HepG2 (cell line): ENCODE data around the gene AGRN.
"Not testable (repeated sequence)": the region's sequence is repeated elsewhere in the genome, so short reads cannot be mapped to it uniquely, and the experiment has no call there.

Experiments used
- ARNT ChIP-seq: fragments of 450-650 bp; IDR thresholded peaks from 2 replicates; pipeline ENCODE4 v1.6.1; 2017
- HDAC2 ChIP-seq: sonication (generic); formaldehyde crosslinking; IDR thresholded peaks from 2 replicates; pipeline ENCODE4 v1.4.0; 2020; ENCODE audit warnings: missing genetic modification reagents
- IRF2 ChIP-seq: IDR thresholded peaks from 2 replicates; pipeline ENCODE4 v1.6.1; 2018; ENCODE audit warnings: missing genetic modification reagents, missing compliant biosample characterization
- RXRA ChIP-seq: sonication (generic); formaldehyde crosslinking; IDR thresholded peaks from 2 replicates; pipeline ENCODE4 v1.5.1; 2020; ENCODE audit warnings: missing genetic modification reagents
- SP2 ChIP-seq: sonication (generic); formaldehyde crosslinking; IDR thresholded peaks from 2 replicates; pipeline ENCODE4 v1.5.1; 2020; ENCODE audit warnings: mild to moderate bottlenecking, missing genetic modification reagents
- STAG1 ChIP-seq: sonication (generic); formaldehyde crosslinking; IDR thresholded peaks from 2 replicates; pipeline ENCODE4 v1.4.0; 2020; ENCODE audit warnings: missing genetic modification reagents
- TOPORS ChIP-seq: sonication (generic); formaldehyde crosslinking; IDR thresholded peaks from 2 replicates; pipeline ENCODE4 v1.8.0; 2023; ENCODE audit warnings: mild to moderate bottlenecking, missing genetic modification reagents
- ZBTB42 ChIP-seq: sonication (generic); formaldehyde crosslinking; IDR thresholded peaks from 2 replicates; pipeline ENCODE4 v1.5.0; 2020; ENCODE audit warnings: mild to moderate bottlenecking, missing genetic modification reagents
- ZNF720 ChIP-seq: sonication (generic); formaldehyde crosslinking; IDR thresholded peaks from 2 replicates; pipeline ENCODE4 v1.4.0; 2020; ENCODE audit warnings: missing genetic modification reagents
- TF ChIP-seq, protein P1 (sequence below), 2 experiments: IDR thresholded peaks; 2 replicates each; pipeline ENCODE4 v1.6.1; 2011 to 2012; ENCODE audit warnings: low read length in 2 of 2, borderline replicate concordance in 1 of 2, low read depth in 1 of 2, mild to moderate bottlenecking in 1 of 2, moderate library complexity in 1 of 2
- TF ChIP-seq, protein P2 (sequence below): sonication (generic); formaldehyde crosslinking; IDR thresholded peaks from 2 replicates; pipeline ENCODE4 v1.5.0; 2020; ENCODE audit warnings: mild to moderate bottlenecking, missing genetic modification reagents, moderate library complexity

DNA sequence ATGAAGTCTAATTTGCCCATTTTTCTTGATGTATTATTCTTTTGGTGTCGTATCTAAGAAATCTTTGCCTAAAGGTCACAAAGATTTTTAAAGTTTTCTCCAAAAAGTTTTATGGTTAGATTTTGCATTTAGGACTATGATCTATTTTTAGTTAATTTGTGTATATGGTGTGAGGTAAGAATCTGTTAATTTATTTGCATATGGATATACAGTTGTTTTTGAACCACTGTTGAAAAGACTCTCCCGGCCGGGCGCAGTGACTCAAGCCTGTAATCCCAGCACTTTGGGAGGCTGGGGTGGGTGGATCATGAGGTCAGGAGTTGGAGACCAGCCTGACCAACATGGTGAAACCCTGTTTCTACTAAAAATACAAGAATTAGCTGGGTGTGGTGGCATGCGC, 31.9 kb upstream of the AGRN start:
- TF ChIP-seq, protein P1, sequence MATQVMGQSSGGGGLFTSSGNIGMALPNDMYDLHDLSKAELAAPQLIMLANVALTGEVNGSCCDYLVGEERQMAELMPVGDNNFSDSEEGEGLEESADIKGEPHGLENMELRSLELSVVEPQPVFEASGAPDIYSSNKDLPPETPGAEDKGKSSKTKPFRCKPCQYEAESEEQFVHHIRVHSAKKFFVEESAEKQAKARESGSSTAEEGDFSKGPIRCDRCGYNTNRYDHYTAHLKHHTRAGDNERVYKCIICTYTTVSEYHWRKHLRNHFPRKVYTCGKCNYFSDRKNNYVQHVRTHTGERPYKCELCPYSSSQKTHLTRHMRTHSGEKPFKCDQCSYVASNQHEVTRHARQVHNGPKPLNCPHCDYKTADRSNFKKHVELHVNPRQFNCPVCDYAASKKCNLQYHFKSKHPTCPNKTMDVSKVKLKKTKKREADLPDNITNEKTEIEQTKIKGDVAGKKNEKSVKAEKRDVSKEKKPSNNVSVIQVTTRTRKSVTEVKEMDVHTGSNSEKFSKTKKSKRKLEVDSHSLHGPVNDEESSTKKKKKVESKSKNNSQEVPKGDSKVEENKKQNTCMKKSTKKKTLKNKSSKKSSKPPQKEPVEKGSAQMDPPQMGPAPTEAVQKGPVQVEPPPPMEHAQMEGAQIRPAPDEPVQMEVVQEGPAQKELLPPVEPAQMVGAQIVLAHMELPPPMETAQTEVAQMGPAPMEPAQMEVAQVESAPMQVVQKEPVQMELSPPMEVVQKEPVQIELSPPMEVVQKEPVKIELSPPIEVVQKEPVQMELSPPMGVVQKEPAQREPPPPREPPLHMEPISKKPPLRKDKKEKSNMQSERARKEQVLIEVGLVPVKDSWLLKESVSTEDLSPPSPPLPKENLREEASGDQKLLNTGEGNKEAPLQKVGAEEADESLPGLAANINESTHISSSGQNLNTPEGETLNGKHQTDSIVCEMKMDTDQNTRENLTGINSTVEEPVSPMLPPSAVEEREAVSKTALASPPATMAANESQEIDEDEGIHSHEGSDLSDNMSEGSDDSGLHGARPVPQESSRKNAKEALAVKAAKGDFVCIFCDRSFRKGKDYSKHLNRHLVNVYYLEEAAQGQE (IDR thresholded peaks at IDR 0.05; ENCODE audit: borderline replicate concordance in 1 of 2, low read depth in 1 of 2, low read length in 2 of 2) = not testable (repeated sequence)
- not testable (repeated sequence) for TF ChIP-seq ZNF720; IRF2 (CRISPR knock-in tag); HDAC2 (CRISPR knock-in tag); SP2 (CRISPR knock-in tag); ARNT; ZBTB42; STAG1 (CRISPR knock-in tag); TOPORS (CRISPR knock-in tag); RXRA
- TF ChIP-seq, protein P2, sequence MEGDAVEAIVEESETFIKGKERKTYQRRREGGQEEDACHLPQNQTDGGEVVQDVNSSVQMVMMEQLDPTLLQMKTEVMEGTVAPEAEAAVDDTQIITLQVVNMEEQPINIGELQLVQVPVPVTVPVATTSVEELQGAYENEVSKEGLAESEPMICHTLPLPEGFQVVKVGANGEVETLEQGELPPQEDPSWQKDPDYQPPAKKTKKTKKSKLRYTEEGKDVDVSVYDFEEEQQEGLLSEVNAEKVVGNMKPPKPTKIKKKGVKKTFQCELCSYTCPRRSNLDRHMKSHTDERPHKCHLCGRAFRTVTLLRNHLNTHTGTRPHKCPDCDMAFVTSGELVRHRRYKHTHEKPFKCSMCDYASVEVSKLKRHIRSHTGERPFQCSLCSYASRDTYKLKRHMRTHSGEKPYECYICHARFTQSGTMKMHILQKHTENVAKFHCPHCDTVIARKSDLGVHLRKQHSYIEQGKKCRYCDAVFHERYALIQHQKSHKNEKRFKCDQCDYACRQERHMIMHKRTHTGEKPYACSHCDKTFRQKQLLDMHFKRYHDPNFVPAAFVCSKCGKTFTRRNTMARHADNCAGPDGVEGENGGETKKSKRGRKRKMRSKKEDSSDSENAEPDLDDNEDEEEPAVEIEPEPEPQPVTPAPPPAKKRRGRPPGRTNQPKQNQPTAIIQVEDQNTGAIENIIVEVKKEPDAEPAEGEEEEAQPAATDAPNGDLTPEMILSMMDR (CRISPR knock-in tag) = not testable (repeated sequence)
